Spleen (tissue), 11 donors: ENCODE results near the gene APOL3. TPM values are rescaled to one million over a fixed set of nuclear protein-coding genes. Genes with fewer than 3 reads are reported as not detected.
"Not testable (repeated sequence)": the region's sequence is repeated elsewhere in the genome, so short reads cannot be mapped to it uniquely, and the experiment has no call there.

ENCODE experiments used
- DNase-seq: peaks from one replicate; pipeline ENCODE4 v3.0.0-alpha.2; 2020
- H3K27ac ChIP-seq, 8 donors: fragments of 200-600 bp; sonication (generic) in 7 of 8; 1 replicate in 4 of 8; 2 replicates in 4 of 8; pipeline versions ENCODE4 v1.5.0 to v1.8.0; 2016 to 2021; ENCODE audit warnings: inconsistent platforms in 4 of 8, mild to moderate bottlenecking in 4 of 8, moderate library complexity in 1 of 8
- H3K27me3 ChIP-seq, 7 donors: fragments of 200-600 bp; sonication (generic) in 6 of 7; replicated peaks in 1 of 7; 1 replicate in 4 of 7; 2 replicates in 3 of 7; pipeline versions ENCODE4 v1.5.0 to v1.8.0; 2016 to 2021; ENCODE audit warnings: inconsistent platforms in 3 of 7, mild to moderate bottlenecking in 1 of 7
- H3K36me3 ChIP-seq, 6 donors: fragments of 200-600 bp; sonication (generic) in 5 of 6; 1 replicate in 4 of 6; 2 replicates in 2 of 6; pipeline versions ENCODE4 v1.5.0 to v1.8.0; 2016 to 2021; ENCODE audit warnings: inconsistent platforms in 2 of 6
- H3K4me1 ChIP-seq, 6 donors: fragments of 200-600 bp; sonication (generic) in 5 of 6; 1 replicate in 3 of 6; 2 replicates in 3 of 6; pipeline versions ENCODE4 v1.5.0 to v1.8.0; 2016 to 2021; ENCODE audit warnings: inconsistent platforms in 3 of 6
- H3K4me3 ChIP-seq, 8 donors: fragments of 200-600 bp; sonication (generic) in 7 of 8; 1 replicate in 4 of 8; 2 replicates in 4 of 8; pipeline versions ENCODE4 v1.5.0 to v1.8.0; 2016 to 2021; ENCODE audit warnings: inconsistent platforms in 4 of 8, mild to moderate bottlenecking in 4 of 8, moderate library complexity in 2 of 8
- H3K9me3 ChIP-seq, 8 donors: fragments of 200-600 bp; sonication (generic) in 7 of 8; 1 replicate in 4 of 8; 2 replicates in 4 of 8; pipeline versions ENCODE4 v1.5.0 to v1.8.0; 2016 to 2021; ENCODE audit warnings: inconsistent platforms in 4 of 8
- CTCF ChIP-seq, 11 experiments: fragments of 200-600 bp in 7 of 11; fragments of 450-650 bp in 4 of 11; sonication (generic) in 4 of 11; IDR thresholded peaks in 8 of 11; conservative IDR thresholded peaks in 3 of 11; 1 replicate in 7 of 11; 2 replicates in 4 of 11; pipeline versions ENCODE4 v1.4.0 to v1.8.0; 2016 to 2021; ENCODE audit warnings: antibody characterized with exemption in 11 of 11, inconsistent platforms in 4 of 11, mild to moderate bottlenecking in 1 of 11
- POLR2A ChIP-seq, 3 donors: fragments of 450-650 bp; IDR thresholded peaks; one replicate each; pipeline ENCODE4 v1.5.1; 2017; ENCODE audit warnings: antibody characterized with exemption in 3 of 3, mild to moderate bottlenecking in 1 of 3
- POLR2AphosphoS5 ChIP-seq, 3 donors: sonication (generic); formaldehyde crosslinking; IDR thresholded peaks; one replicate each; pipeline ENCODE4 v1.5.1; 2017; ENCODE audit warnings: antibody characterized with exemption in 3 of 3
- WGBS, 5 donors: extraction: QIAGEN DNeasy Blood & Tissue Kit in 3 of 5; methylation state at CpG; one replicate each; pipeline versions ENCODE4 v1.1.5 to v1.1.7; 2013 to 2018; 5-methylcytosine and 5-hydroxymethylcytosine counted together
- intact Hi-C: fragments of 100-400 bp; cut with DNase I; formaldehyde crosslinking; loops from one replicate; pipeline ENCODE4 v1.15.0; 2023; ENCODE audit warnings: low total_unique reads
- polyA plus RNA-seq, 3 donors: library from polyadenylated mRNA; stranded (reverse); fragments of 200-250 nt; gene quantifications; one replicate each; pipeline ENCODE4 v1.2.1, GENCODE V29; 2013
- total RNA-seq, 7 donors: library from RNA; depleted of rRNA in 3 of 7; stranded (reverse); fragments of >200 nt in 3 of 7; fragmentation: NEBNext Ultra II Directional in 4 of 7; extraction: Animal tissue kit (Norgen Biotek cat#: 25700) in 4 of 7; gene quantifications; one replicate each; pipeline versions ENCODE4 v1.1.0 to v1.2.1, GENCODE V29; 2016 to 2021
- donor health status: healthy with polysubstance abuse.
- donor health status: DM: no; HTN: no; CAD: no; lungs with moderate emphysema.
- donor health status: DM: no; HTN: no; CAD: no.
- donor health status: Bipolar disorder and iron deficiency.
- donor health status: healthy.
- donor health status: DM: no; HTN: no; CAD: no.
- donor health status: DM: yes; HTN: yes; CAD: no.

The APOL3 gene
- total and polyA plus RNA-seq, 10 donors = 32.6 to 146 (median 101) TPM

- TF ChIP-seq CTCF (IDR thresholded peaks at IDR 0.05 in 8 of 11, conservative IDR thresholded peaks at IDR 0.05 in 3 of 11) (no peak), POLR2A (IDR thresholded peaks at IDR 0.05) (no peak), POLR2AphosphoS5 (IDR thresholded peaks at IDR 0.05) (no peak)
- no peaks in the 10 kb centered on the region for H3K9me3 ChIP-seq
- WGBS, 5 donors = 61 to 78% (median 73%) methylated on average over 12 of the region's 12 CpGs
- peak overlapping the region; percentile 77 to 96 (median 90) for H3K27ac ChIP-seq
- H3K4me3 ChIP-seq = no peak overlapping the region
- H3K4me1 ChIP-seq = peaks cover 51 to 100% (median 95%) of the 10 kb centered on the region in 6 donors
- intact Hi-C loops = no loop called here
- H3K36me3 ChIP-seq = peaks cover 0 to 49% (median 13%) of the 10 kb centered on the region in 6 donors
- no peaks in the 10 kb centered on the region for H3K27me3 ChIP-seq
- DNase-seq = no peak
These were observed 6.8 kb downstream of the APOL3 start for GRCh38 chr22:36153501-36154422.

- H3K9me3 ChIP-seq, DNase-seq, H3K27me3 ChIP-seq, intact Hi-C loops, H3K4me3 ChIP-seq: not testable (repeated sequence)
- Histone ChIP-seq H3K36me3 (peaks cover 0 to 59% (median 22%) of the 10 kb centered on the region in 6 donors), H3K27ac (peak overlapping the region in 7 of 8 donors; percentile 3 to 96 (median 89)), H3K4me1 (peaks cover 49 to 100% (median 90%) of the 10 kb centered on the region in 6 donors)
- WGBS, 5 donors = 86 to 94% (median 93%) methylated on average over 4 of the region's 4 CpGs
These were observed 7.7 kb downstream of the APOL3 start for GRCh38 chr22:36152821-36153220.

- H3K27me3 ChIP-seq = no peaks in the 10 kb centered on the region
- DNase-seq = no peak
- TF ChIP-seq CTCF (IDR thresholded peaks at IDR 0.05 in 8 of 11, conservative IDR thresholded peaks at IDR 0.05 in 3 of 11) = no peak
- TF ChIP-seq POLR2A (IDR thresholded peaks at IDR 0.05) = no peak
- no peak for TF ChIP-seq POLR2AphosphoS5 (IDR thresholded peaks at IDR 0.05)
- H3K27ac ChIP-seq = peak overlapping the region in 6 of 8 donors; percentile 20 to 96 (median 90)
- no peaks in the 10 kb centered on the region for H3K9me3 ChIP-seq
- peaks cover 42 to 100% (median 85%) of the 10 kb centered on the region in 6 donors for H3K4me1 ChIP-seq
- intact Hi-C loops = no loop called here
- peaks cover 0 to 66% (median 30%) of the 10 kb centered on the region in 6 donors for H3K36me3 ChIP-seq
- 91 to 97% (median 94%) methylated on average over 3 of the region's 3 CpGs for WGBS, 5 donors
- no peak overlapping the region for H3K4me3 ChIP-seq
These were observed 8.5 kb downstream of the APOL3 start for GRCh38 chr22:36152088-36152487.

GRCh38 chr22:36151006-36151595, 9.5 kb downstream of the APOL3 start:
- 68 to 84% (median 80%) methylated on average over 3 of the region's 3 CpGs for WGBS, 5 donors
- H3K36me3 ChIP-seq = peaks cover 0 to 76% (median 35%) of the 10 kb centered on the region in 6 donors
- peaks cover 37 to 100% (median 83%) of the 10 kb centered on the region in 6 donors for H3K4me1 ChIP-seq
- H3K9me3 ChIP-seq = no peaks in the 10 kb centered on the region
- no peak overlapping the region for H3K4me3 ChIP-seq
- TF ChIP-seq POLR2A (IDR thresholded peaks at IDR 0.05) (no peak), POLR2AphosphoS5 (IDR thresholded peaks at IDR 0.05) (no peak), CTCF (IDR thresholded peaks at IDR 0.05 in 8 of 11, conservative IDR thresholded peaks at IDR 0.05 in 3 of 11) (no peak)
- peak overlapping the region in 7 of 8 donors; percentile 6 to 96 (median 89) for H3K27ac ChIP-seq
- DNase-seq = no peak
- H3K27me3 ChIP-seq = no peaks in the 10 kb centered on the region
- intact Hi-C loops = no loop called here
